ENCODE data around the gene SIGLEC11.
"Not testable (repeated sequence)": the region's sequence is repeated elsewhere in the genome, so short reads cannot be mapped to it uniquely, and the experiment has no call there.

Gene SIGLEC11

GRCh38 chr19:49951806-49952478 is 9.0 kb downstream of the SIGLEC11 start:
- DNase-seq (ENCODE audit: low read depth, low spot score): no peak

GRCh38 chr19:49950956-49951526 is 9.9 kb downstream of the SIGLEC11 start:
- DNase-seq (ENCODE audit: low read depth, low spot score): no peak

- no peak for DNase-seq (ENCODE audit: low read depth, low spot score)
Observed at GRCh38 chr19:49950590-49950948, 10.4 kb downstream of the SIGLEC11 start.

GRCh38 chr19:49949742-49950589 is 11.0 kb downstream of the SIGLEC11 start:
- no peak for DNase-seq (ENCODE audit: low read depth, low spot score)

- no peak for DNase-seq (ENCODE audit: low read depth, low spot score)
Observed at GRCh38 chr19:49946415-49946814, 14.6 kb downstream of the SIGLEC11 start.

- DNase-seq (ENCODE audit: low read depth, low spot score): not testable (repeated sequence)
Observed at GRCh38 chr19:49944567-49944966, 16.4 kb downstream of the SIGLEC11 start.

GRCh38 chr19:49940482-49940791 is 20.5 kb downstream of the SIGLEC11 start:
- DNase-seq (ENCODE audit: low read depth, low spot score): no peak

GRCh38 chr19:49939721-49940481 is 21.1 kb downstream of the SIGLEC11 start:
- no peak for DNase-seq (ENCODE audit: low read depth, low spot score)

- no peak for DNase-seq (ENCODE audit: low read depth, low spot score)
Observed at GRCh38 chr19:49938662-49939061, 22.3 kb downstream of the SIGLEC11 start.

GRCh38 chr19:49937750-49938381 is 23.1 kb downstream of the SIGLEC11 start:
- DNase-seq (ENCODE audit: low read depth, low spot score): peak; percentile 62

- DNase-seq (ENCODE audit: low read depth, low spot score): no peak
Observed at GRCh38 chr19:49936549-49936948, 24.4 kb downstream of the SIGLEC11 start.

GRCh38 chr19:49933643-49934042 is 27.3 kb downstream of the SIGLEC11 start:
- no peak for DNase-seq (ENCODE audit: low read depth, low spot score)

- DNase-seq (ENCODE audit: low read depth, low spot score): no peak
Observed at GRCh38 chr19:49932731-49933131, 28.2 kb downstream of the SIGLEC11 start.

GRCh38 chr19:49932041-49932451 is 28.9 kb downstream of the SIGLEC11 start:
- DNase-seq (ENCODE audit: low read depth, low spot score): no peak

- DNase-seq (ENCODE audit: low read depth, low spot score): no peak
Observed at GRCh38 chr19:49931293-49932040, 29.5 kb downstream of the SIGLEC11 start.

- DNase-seq (ENCODE audit: low read depth, low spot score): no peak
Observed at GRCh38 chr19:49930483-49931011, 30.4 kb downstream of the SIGLEC11 start.

- DNase-seq (ENCODE audit: low read depth, low spot score): peak; percentile 82
Observed at GRCh38 chr19:49929611-49930482, 31.1 kb downstream of the SIGLEC11 start.

GRCh38 chr19:49929121-49929610 is 31.8 kb downstream of the SIGLEC11 start, which contains the start of the genes ATF5 and NUP62:
ATF5 (plus strand) TSS chr19:49929205; CDS start chr19:49930851, 1,646 bp downstream.
NUP62 (minus strand) TSS chr19:49929504; CDS start chr19:49909807, 19,697 bp downstream.
- peak; percentile 89 for DNase-seq (ENCODE audit: low read depth, low spot score)

Measured in activated CD4-positive, CD25-positive, alpha-beta regulatory T cell treated with anti-CD3 and anti-CD28 coated beads, Interleukin-2, amount 50 U/mL, for 16 hours (primary cell).